Measurements from ENCODE around the gene TYRO3.

The TYRO3 gene

GRCh38 chr15:41558400-41559238 lies at the start of gene TYRO3:
TSS of gene TYRO3 (plus strand) at chr15:41559212. CDS start at chr15:41559258, 46 bp downstream.
- peak within 1 kb of the TSS; percentile 73 for H2AFZ ChIP-seq (ENCODE audit: low read depth)
- no peaks in the 10 kb centered on the region for H3K27me3 ChIP-seq (ENCODE audit: insufficient read depth, low read depth)
- peak within 1 kb of the TSS; percentile 61 for H3K9ac ChIP-seq
- H3K4me1 ChIP-seq (ENCODE audit: low read depth, poor library complexity, severe bottlenecking): peaks cover 18% of the 10 kb centered on the region
- no peaks in the 10 kb centered on the region for H4K20me1 ChIP-seq (ENCODE audit: insufficient read depth)
- no peak within 1 kb of the TSS for H3K4me3 ChIP-seq (IDR thresholded peaks at IDR 0.05; ENCODE audit: insufficient read depth, low read depth, low read length)
- TF ChIP-seq, protein P1, sequence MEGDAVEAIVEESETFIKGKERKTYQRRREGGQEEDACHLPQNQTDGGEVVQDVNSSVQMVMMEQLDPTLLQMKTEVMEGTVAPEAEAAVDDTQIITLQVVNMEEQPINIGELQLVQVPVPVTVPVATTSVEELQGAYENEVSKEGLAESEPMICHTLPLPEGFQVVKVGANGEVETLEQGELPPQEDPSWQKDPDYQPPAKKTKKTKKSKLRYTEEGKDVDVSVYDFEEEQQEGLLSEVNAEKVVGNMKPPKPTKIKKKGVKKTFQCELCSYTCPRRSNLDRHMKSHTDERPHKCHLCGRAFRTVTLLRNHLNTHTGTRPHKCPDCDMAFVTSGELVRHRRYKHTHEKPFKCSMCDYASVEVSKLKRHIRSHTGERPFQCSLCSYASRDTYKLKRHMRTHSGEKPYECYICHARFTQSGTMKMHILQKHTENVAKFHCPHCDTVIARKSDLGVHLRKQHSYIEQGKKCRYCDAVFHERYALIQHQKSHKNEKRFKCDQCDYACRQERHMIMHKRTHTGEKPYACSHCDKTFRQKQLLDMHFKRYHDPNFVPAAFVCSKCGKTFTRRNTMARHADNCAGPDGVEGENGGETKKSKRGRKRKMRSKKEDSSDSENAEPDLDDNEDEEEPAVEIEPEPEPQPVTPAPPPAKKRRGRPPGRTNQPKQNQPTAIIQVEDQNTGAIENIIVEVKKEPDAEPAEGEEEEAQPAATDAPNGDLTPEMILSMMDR (conservative IDR thresholded peaks at IDR 0.05; ENCODE audit: low read depth, low read length): no peak
- H3K36me3 ChIP-seq (ENCODE audit: insufficient read depth): no peaks in the 10 kb centered on the region
- peak within 1 kb of the TSS; percentile 19; the same call in 1 of the 2 replicates for H3K27ac ChIP-seq
- H3K4me2 ChIP-seq: peak within 1 kb of the TSS; percentile 97
- no peaks in the 10 kb centered on the region for H3K79me2 ChIP-seq (ENCODE audit: insufficient read depth, low read depth)

DNA sequence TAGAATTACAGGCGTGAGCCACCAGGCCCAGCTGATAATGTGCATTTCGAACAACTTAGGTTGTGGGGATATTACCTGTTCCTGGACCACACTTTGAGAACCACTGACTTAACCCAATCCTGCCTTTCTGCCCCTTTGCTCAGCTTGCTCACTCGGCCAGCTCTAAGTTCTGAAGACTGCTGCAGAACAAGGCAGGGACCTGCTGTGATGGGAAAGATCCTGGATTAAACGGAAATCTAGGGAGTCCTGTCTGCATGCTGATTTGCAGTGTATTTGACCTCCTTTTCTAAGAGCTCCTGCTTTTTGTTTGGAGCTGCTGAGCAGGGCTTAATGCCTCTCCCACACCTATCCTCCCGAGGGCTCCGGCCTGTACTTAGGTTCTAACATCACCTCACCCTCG lies 48.3 kb upstream of the TYRO3 start:
- TF ChIP-seq, protein P1 (conservative IDR thresholded peaks at IDR 0.05; ENCODE audit: low read depth, low read length): no peak
- Histone ChIP-seq H4K20me1 (ENCODE audit: insufficient read depth) (no peaks in the 10 kb centered on the region), H3K9ac (no peak overlapping the region), H3K27ac (no peak overlapping the region), H3K4me2 (no peak overlapping the region), H2AFZ (ENCODE audit: low read depth) (no peak overlapping the region), H3K36me3 (ENCODE audit: insufficient read depth) (no peaks in the 10 kb centered on the region), H3K27me3 (ENCODE audit: insufficient read depth, low read depth) (no peaks in the 10 kb centered on the region), H3K79me2 (ENCODE audit: insufficient read depth, low read depth) (no peaks in the 10 kb centered on the region), H3K4me3 (IDR thresholded peaks at IDR 0.05; ENCODE audit: insufficient read depth, low read depth, low read length) (no peak overlapping the region), H3K4me1 (ENCODE audit: low read depth, poor library complexity, severe bottlenecking) (peaks cover 9% of the 10 kb centered on the region)

- Histone ChIP-seq H2AFZ (ENCODE audit: low read depth) (no peak overlapping the region), H4K20me1 (ENCODE audit: insufficient read depth) (no peaks in the 10 kb centered on the region), H3K27ac (no peak overlapping the region), H3K4me1 (ENCODE audit: low read depth, poor library complexity, severe bottlenecking) (peaks cover 9% of the 10 kb centered on the region), H3K4me2 (no peak overlapping the region), H3K4me3 (IDR thresholded peaks at IDR 0.05; ENCODE audit: insufficient read depth, low read depth, low read length) (no peak overlapping the region), H3K79me2 (ENCODE audit: insufficient read depth, low read depth) (no peaks in the 10 kb centered on the region), H3K36me3 (ENCODE audit: insufficient read depth) (no peaks in the 10 kb centered on the region), H3K9ac (no peak overlapping the region), H3K27me3 (ENCODE audit: insufficient read depth, low read depth) (no peaks in the 10 kb centered on the region)
- TF ChIP-seq, protein P1 (conservative IDR thresholded peaks at IDR 0.05; ENCODE audit: low read depth, low read length): no peak
These were observed 47.6 kb upstream of the TYRO3 start for GRCh38 chr15:41511331-41511898.

DNA sequence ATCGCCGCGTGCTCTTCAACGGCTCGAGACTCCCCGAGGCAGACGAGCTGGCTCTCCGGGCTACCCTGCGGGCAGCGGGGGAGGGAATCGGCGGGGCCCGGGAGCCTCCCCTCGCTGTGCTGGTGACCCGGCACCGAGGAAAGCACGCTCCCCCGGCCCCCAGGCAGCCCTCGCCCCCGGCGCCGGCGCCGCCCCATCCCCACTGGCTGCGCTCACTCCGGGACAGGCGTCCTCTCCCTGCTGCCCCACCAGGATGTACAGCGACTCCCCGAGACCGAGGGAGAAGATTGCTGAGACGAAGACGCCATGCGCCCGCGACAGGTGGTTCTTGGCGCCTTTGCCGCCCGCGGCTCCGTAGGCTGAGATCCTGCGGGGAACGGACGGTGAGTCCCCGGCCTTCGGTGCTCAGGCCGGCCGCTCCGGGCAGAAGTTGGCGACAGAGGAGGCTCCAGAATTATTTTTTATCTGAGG lies 47.1 kb upstream of the TYRO3 start:
- no peaks in the 10 kb centered on the region for H3K36me3 ChIP-seq (ENCODE audit: insufficient read depth)
- no peak overlapping the region for H2AFZ ChIP-seq (ENCODE audit: low read depth)
- no peaks in the 10 kb centered on the region for H4K20me1 ChIP-seq (ENCODE audit: insufficient read depth)
- no peak overlapping the region for H3K27ac ChIP-seq
- no peaks in the 10 kb centered on the region for H3K27me3 ChIP-seq (ENCODE audit: insufficient read depth, low read depth)
- H3K4me2 ChIP-seq: no peak overlapping the region
- H3K79me2 ChIP-seq (ENCODE audit: insufficient read depth, low read depth): no peaks in the 10 kb centered on the region
- TF ChIP-seq, protein P1 (conservative IDR thresholded peaks at IDR 0.05; ENCODE audit: low read depth, low read length): no peak
- H3K4me1 ChIP-seq (ENCODE audit: low read depth, poor library complexity, severe bottlenecking): peaks cover 9% of the 10 kb centered on the region
- no peak overlapping the region for H3K4me3 ChIP-seq (IDR thresholded peaks at IDR 0.05; ENCODE audit: insufficient read depth, low read depth, low read length)
- H3K9ac ChIP-seq: no peak overlapping the region
